MM.1S (cell line): ENCODE data around the gene ZBED1.

Experiments used
- DNase-seq: peaks from one replicate; pipeline ENCODE4 v3.0.0-alpha.2; 2015
- H2AFZ ChIP-seq: fragments of 300-600 bp; sonication (generic); 2 replicates; pipeline ENCODE4 v1.6.0; 2016; ENCODE audit warnings: antibody characterized with exemption, low read length
- H3F3A ChIP-seq: fragments of 300-600 bp; sonication (generic); 2 replicates; pipeline ENCODE4 v1.6.1; 2016; ENCODE audit warnings: mild to moderate bottlenecking, antibody characterized with exemption, low read length, moderate library complexity, mixed read lengths; ENCODE audit not compliant: insufficient read depth
- H3K27ac ChIP-seq: fragments of 300-600 bp; sonication (generic); 2 replicates; pipeline ENCODE4 v1.5.1; 2016; ENCODE audit warnings: mild to moderate bottlenecking, low read length
- H3K27me3 ChIP-seq: fragments of 300-600 bp; sonication (generic); replicated peaks from 2 replicates; pipeline ENCODE4 v1.6.0; 2016; ENCODE audit warnings: low read length; ENCODE audit not compliant: insufficient read depth
- H3K36me3 ChIP-seq: fragments of 300-600 bp; sonication (generic); replicated peaks from 2 replicates; pipeline ENCODE4 v1.6.1; 2016; ENCODE audit warnings: mild to moderate bottlenecking, low read length, mixed read lengths; ENCODE audit not compliant: insufficient read depth
- H3K4me1 ChIP-seq: fragments of 300-600 bp; sonication (generic); 2 replicates; pipeline ENCODE4 v1.6.1; 2016; ENCODE audit warnings: low read length, mixed read lengths
- H3K4me2 ChIP-seq: fragments of 300-600 bp; sonication (generic); 2 replicates; pipeline ENCODE4 v1.6.0; 2016; ENCODE audit warnings: low read depth, low read length
- H3K4me3 ChIP-seq: fragments of 300-600 bp; sonication (generic); 2 replicates; pipeline ENCODE4 v1.5.1; 2016; ENCODE audit warnings: low read length, mixed read lengths
- H3K79me2 ChIP-seq: fragments of 300-600 bp; sonication (generic); 2 replicates; pipeline ENCODE4 v1.6.1; 2016; ENCODE audit warnings: mixed run types, low read length, mixed read lengths
- H3K9ac ChIP-seq: fragments of 300-600 bp; sonication (generic); 2 replicates; pipeline ENCODE4 v1.6.1; 2016; ENCODE audit warnings: low read length, mixed read lengths
- H3K9me2 ChIP-seq: fragments of 300-600 bp; sonication (generic); replicated peaks from 2 replicates; pipeline ENCODE4 v1.6.1; 2016; ENCODE audit warnings: mild to moderate bottlenecking, low read length, mixed read lengths; ENCODE audit not compliant: insufficient read depth
- H3K9me3 ChIP-seq: fragments of 300-600 bp; sonication (generic); replicated peaks from 2 replicates; pipeline ENCODE4 v1.6.1; 2016; ENCODE audit warnings: mild to moderate bottlenecking, low read length, mixed read lengths; ENCODE audit not compliant: insufficient read depth
- H4K20me1 ChIP-seq: fragments of 300-600 bp; sonication (generic); 2 replicates; pipeline ENCODE4 v1.6.1; 2016; ENCODE audit warnings: mild to moderate bottlenecking, low read length, moderate library complexity, mixed read lengths; ENCODE audit not compliant: insufficient read depth
- EZH2 ChIP-seq: fragments of 300-600 bp; sonication (generic); optimal IDR thresholded peaks from 2 replicates; pipeline ENCODE3; 2017; ENCODE audit warnings: low read depth, mild to moderate bottlenecking, antibody characterized with exemption, low read length, mixed read lengths
- EZH2phosphoT487 ChIP-seq: fragments of 300-600 bp; sonication (generic); IDR thresholded peaks from 2 replicates; pipeline ENCODE4 v1.6.1; 2018; ENCODE audit warnings: antibody characterized with exemption, low read length
- TF ChIP-seq, protein P1 (sequence below): fragments of 300-600 bp; sonication (generic); IDR thresholded peaks from 2 replicates; pipeline ENCODE4 v1.5.1; 2016; ENCODE audit warnings: antibody characterized with exemption, low read length, mixed read lengths

ZBED1 gene

GRCh38 chrX:2452799-2453198, 48.0 kb downstream of the ZBED1 start:
- Histone ChIP-seq H3K9me2 (no peaks in the 10 kb centered on the region), H3K9me3 (no peaks in the 10 kb centered on the region), H3K4me1 (no peaks in the 10 kb centered on the region), H3K27me3 (no peaks in the 10 kb centered on the region), H2AFZ (no peak overlapping the region), H3K27ac (no peak overlapping the region), H3K79me2 (no peaks in the 10 kb centered on the region), H3K9ac (no peak overlapping the region), H3K4me3 (no peak overlapping the region), H3K4me2 (no peak overlapping the region), H4K20me1 (no peaks in the 10 kb centered on the region), H3K36me3 (no peaks in the 10 kb centered on the region), H3F3A (no peaks in the 10 kb centered on the region)
- TF ChIP-seq, protein P1, sequence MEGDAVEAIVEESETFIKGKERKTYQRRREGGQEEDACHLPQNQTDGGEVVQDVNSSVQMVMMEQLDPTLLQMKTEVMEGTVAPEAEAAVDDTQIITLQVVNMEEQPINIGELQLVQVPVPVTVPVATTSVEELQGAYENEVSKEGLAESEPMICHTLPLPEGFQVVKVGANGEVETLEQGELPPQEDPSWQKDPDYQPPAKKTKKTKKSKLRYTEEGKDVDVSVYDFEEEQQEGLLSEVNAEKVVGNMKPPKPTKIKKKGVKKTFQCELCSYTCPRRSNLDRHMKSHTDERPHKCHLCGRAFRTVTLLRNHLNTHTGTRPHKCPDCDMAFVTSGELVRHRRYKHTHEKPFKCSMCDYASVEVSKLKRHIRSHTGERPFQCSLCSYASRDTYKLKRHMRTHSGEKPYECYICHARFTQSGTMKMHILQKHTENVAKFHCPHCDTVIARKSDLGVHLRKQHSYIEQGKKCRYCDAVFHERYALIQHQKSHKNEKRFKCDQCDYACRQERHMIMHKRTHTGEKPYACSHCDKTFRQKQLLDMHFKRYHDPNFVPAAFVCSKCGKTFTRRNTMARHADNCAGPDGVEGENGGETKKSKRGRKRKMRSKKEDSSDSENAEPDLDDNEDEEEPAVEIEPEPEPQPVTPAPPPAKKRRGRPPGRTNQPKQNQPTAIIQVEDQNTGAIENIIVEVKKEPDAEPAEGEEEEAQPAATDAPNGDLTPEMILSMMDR = no peak
- TF ChIP-seq EZH2phosphoT487 (no peak), EZH2 (no peak)
- no peak for DNase-seq

DNA sequence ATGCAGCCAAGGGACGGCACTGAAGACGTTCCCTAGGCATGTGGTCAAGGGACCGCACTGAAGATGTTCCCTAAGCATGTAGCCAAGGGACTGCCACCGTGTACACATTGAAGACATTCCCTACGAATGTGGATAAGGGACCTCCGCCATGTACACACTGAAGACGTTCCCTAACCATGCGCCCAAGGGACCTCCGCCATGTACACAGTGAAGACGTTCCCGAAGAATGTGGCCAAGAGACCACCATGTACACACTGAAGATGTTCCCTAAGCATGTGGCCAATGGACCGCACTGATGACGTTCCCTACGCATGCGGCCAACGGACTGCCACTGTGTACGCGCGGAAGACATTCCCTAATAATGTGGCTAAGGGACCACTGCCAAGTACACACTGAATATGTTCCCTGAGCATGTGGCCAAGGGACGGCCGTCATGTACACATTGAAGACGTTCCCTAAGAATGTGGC, 48.4 kb downstream of the ZBED1 start:
- Histone ChIP-seq H3K4me3 (no peak overlapping the region), H3K9me3 (no peaks in the 10 kb centered on the region), H2AFZ (no peak overlapping the region), H3K9ac (no peak overlapping the region), H4K20me1 (no peaks in the 10 kb centered on the region), H3K27ac (no peak overlapping the region), H3K36me3 (no peaks in the 10 kb centered on the region), H3K9me2 (no peaks in the 10 kb centered on the region), H3K4me2 (no peak overlapping the region), H3F3A (no peaks in the 10 kb centered on the region), H3K27me3 (no peaks in the 10 kb centered on the region), H3K79me2 (no peaks in the 10 kb centered on the region), H3K4me1 (no peaks in the 10 kb centered on the region)
- DNase-seq = no peak
- no peak for TF ChIP-seq EZH2phosphoT487
- TF ChIP-seq, protein P1 = no peak
- TF ChIP-seq EZH2 = no peak

DNA sequence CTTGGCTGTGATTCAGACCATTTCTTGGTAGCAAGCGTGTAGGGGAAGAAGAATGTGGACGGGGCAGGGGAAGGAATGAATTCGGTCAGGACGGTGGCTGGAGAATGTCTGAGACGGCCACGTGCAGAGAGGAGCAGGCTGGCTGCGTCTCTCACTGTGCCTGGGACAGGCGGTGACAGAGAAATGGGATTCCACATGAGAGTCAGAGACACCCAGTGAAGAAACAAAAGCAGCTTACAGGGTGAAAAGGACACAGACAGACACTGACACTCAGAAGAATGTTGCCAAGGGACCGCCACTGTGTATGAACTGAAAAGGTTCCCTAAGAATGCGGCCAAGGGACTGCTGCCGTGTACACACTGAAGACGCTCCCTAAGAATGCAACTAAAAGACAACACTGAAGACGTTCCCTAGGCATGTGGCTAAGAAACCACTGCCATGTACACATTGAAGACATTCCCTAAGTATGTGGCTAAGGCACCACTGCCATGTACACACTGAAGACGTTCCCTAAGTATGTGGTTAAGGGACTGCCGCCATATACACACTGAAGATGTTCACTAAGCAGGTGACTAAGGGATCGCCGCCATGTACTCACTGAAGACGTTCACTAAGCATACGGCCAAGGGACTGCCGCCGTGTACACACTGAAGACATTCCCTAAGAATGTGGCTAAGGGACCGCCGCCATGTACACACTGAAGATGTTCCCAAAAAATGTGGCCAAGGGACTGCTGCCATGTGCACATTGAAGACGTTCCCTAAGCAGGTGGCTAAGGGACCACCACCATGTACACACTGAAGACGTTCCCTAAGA, 49.1 kb downstream of the ZBED1 start:
- Histone ChIP-seq H3K9ac (no peak overlapping the region), H3F3A (no peaks in the 10 kb centered on the region), H2AFZ (no peak overlapping the region), H4K20me1 (no peaks in the 10 kb centered on the region), H3K27ac (no peak overlapping the region), H3K4me1 (no peaks in the 10 kb centered on the region), H3K4me2 (no peak overlapping the region), H3K79me2 (no peaks in the 10 kb centered on the region), H3K27me3 (no peaks in the 10 kb centered on the region), H3K36me3 (no peaks in the 10 kb centered on the region), H3K9me2 (no peaks in the 10 kb centered on the region), H3K4me3 (no peak overlapping the region), H3K9me3 (no peaks in the 10 kb centered on the region)
- no peak for TF ChIP-seq EZH2phosphoT487
- TF ChIP-seq, protein P1 = no peak
- TF ChIP-seq EZH2 = no peak
- no peak for DNase-seq
